Fibroblast of peridontal ligament (primary cell): Measurements from ENCODE around the gene DSG3.

Source experiments
- DNase-seq: peaks from one replicate; pipeline ENCODE4 v3.0.0-alpha.2; 2010; ENCODE audit errors: extremely low read depth

The DSG3 gene, protein sequence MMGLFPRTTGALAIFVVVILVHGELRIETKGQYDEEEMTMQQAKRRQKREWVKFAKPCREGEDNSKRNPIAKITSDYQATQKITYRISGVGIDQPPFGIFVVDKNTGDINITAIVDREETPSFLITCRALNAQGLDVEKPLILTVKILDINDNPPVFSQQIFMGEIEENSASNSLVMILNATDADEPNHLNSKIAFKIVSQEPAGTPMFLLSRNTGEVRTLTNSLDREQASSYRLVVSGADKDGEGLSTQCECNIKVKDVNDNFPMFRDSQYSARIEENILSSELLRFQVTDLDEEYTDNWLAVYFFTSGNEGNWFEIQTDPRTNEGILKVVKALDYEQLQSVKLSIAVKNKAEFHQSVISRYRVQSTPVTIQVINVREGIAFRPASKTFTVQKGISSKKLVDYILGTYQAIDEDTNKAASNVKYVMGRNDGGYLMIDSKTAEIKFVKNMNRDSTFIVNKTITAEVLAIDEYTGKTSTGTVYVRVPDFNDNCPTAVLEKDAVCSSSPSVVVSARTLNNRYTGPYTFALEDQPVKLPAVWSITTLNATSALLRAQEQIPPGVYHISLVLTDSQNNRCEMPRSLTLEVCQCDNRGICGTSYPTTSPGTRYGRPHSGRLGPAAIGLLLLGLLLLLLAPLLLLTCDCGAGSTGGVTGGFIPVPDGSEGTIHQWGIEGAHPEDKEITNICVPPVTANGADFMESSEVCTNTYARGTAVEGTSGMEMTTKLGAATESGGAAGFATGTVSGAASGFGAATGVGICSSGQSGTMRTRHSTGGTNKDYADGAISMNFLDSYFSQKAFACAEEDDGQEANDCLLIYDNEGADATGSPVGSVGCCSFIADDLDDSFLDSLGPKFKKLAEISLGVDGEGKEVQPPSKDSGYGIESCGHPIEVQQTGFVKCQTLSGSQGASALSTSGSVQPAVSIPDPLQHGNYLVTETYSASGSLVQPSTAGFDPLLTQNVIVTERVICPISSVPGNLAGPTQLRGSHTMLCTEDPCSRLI

DNA sequence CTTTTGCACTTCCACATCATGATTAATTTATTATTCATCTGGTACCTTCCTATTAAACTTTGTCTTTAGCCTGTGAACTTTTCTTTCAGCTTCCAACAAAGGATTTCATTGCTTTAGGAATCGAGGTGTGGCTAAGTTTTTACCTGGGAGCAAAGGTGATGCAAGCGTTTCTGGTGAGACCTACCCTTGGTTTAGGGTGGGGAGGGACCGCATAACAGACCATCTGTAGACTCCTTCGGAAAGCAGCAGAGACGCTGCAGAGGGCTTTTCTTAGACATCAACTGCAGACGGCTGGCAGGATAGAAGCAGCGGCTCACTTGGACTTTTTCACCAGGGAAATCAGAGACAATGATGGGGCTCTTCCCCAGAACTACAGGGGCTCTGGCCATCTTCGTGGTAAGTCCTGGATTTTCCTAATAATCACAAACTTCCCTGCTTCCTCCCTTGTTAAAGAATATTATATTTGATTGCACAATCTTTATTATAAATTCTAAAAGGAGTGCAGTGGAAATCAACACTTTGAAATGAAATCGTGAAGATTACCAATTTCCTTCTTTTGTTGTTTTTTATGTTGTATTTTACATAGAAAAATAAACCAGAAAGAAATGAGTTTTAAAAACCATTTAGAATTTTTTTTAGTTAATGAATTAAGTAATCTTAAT, at the start of gene DSG3:
Gene DSG3, plus strand, starts transcription at position 212 of the 662 bp plus-strand sequence. Its CDS starts 137 bp downstream, at position 349.
- DNase-seq: no peak

DNA sequence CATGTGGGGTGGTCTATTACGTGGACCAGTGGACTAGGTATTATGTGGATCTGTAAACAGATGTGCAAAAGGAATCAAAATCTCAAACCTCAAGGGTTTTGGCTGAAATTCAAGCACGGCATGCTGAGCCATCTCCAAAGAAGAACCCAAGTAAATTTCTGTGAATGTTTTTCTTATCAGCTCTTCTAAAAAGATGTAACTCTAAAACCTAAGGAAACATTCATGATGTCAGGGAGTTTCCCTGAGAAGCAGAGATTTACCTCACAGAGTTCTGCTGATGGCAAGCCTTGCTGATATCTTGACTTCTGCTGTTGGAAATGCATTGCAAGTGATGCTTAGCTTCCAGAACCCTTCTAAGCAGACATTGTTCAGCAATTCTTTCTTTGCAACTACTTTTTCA, 49.4 kb upstream of the DSG3 start:
- DNase-seq: no peak

DNA sequence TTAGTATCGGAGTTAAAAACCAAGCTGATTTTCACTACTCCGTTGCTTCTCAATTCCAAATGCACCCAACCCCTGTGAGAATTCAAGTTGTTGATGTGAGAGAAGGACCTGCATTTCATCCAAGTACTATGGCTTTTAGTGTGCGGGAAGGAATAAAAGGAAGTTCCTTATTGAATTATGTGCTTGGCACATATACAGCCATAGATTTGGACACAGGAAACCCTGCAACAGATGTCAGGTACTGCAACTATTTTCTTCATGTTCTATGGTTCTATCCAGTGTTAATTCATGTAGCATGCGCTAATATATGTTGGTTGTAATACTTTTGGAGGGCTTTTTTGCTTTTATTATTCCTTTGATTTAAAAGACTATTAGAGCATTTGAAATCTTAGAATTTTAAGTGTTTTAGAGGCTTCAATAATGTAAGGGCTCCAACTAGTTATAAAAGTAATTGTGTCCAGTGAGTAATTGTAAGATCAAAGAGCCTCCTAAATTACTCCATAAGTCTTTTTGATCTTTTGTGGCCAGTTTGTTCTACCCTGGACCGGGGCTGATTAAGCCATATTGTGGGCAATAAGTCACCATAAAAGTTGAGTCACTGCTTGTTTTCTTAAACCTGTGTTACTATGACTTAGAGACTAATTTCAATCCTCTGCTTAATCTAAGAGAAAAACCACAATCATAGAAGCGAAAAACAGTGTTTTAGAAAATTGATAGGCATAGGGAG, 48.1 kb upstream of the DSG3 start:
- no peak for DNase-seq

GRCh38 chr18:31401156-31402025, 46.1 kb upstream of the DSG3 start:
- DNase-seq: no peak

- DNase-seq: no peak
These were observed 45.5 kb upstream of the DSG3 start for GRCh38 chr18:31402026-31402373.

GRCh38 chr18:31403409-31403808, 44.1 kb upstream of the DSG3 start:
- no peak for DNase-seq

GRCh38 chr18:31407649-31408048, 39.9 kb upstream of the DSG3 start:
- DNase-seq: no peak

DNA sequence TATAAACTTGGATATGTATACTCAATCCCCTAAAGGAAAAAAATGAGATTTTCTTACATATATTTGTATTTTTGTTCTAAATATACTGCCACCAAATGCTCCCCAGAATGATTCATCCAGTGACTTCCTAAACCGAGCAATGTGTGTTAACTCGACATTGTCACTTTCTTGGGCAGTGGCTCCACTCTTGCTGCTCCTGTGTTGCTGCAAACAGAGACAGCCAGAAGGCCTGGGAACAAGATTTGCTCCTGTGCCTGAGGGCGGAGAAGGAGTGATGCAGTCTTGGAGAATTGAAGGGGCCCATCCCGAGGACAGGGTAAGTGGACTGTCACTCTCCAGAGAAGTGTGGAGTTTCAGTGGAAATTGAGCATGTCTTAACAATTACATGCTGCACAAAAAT, 38.3 kb upstream of the DSG3 start:
- no peak for DNase-seq

- DNase-seq: no peak
These were observed 36.6 kb upstream of the DSG3 start for GRCh38 chr18:31410716-31411483.

DNA sequence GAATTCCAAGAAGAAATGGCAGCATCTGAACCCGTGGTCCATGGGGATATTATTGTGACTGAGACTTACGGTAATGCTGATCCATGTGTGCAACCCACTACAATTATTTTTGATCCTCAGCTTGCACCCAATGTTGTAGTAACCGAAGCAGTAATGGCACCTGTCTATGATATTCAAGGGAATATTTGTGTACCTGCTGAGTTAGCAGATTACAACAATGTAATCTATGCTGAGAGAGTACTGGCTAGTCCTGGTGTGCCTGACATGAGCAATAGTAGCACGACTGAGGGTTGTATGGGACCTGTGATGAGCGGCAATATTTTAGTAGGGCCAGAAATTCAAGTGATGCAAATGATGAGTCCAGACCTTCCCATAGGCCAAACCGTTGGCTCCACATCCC, 34.4 kb upstream of the DSG3 start:
- no peak for DNase-seq

DNA sequence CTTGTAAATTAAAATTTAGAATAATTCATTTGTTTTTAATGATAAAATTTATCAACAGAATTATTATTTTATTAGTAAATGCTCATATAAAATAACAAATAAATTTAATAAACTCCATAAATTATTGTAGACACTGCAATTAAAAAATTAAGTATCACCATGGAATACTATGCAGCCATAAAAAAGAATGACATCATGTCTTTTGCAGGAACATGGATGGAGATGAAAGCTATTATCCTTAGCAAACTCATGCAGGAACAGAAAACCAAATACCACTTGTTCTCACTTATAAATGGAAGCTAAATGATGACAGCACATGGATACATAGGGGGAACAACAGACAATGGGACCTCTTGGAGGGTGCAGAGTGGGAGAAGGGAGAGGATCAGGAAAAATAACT, 29.7 kb upstream of the DSG3 start:
- no peak for DNase-seq

DNA sequence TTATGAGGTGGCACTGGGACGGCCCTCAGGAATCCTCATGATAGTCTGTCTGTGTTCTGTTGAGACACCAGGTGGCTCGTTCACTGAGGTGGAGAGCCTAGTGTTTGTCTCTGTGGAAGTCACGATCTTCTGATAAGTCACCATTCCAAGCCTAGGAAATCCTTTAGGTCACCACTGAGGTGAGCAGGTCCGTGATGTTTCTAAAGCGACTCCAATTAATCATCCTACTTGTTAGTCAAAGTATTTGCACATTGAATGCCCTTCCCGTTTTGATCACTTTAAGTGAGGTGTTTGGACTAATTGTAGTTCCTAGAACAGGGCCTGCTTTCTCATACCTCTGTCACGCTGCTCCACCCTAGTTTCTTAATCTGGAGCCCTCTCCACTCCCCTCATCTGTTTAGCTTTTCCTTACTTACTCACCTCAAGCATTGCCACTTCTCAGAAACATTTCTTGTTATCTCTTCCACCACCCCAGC, 28.0 kb upstream of the DSG3 start:
- DNase-seq: no peak

DNA sequence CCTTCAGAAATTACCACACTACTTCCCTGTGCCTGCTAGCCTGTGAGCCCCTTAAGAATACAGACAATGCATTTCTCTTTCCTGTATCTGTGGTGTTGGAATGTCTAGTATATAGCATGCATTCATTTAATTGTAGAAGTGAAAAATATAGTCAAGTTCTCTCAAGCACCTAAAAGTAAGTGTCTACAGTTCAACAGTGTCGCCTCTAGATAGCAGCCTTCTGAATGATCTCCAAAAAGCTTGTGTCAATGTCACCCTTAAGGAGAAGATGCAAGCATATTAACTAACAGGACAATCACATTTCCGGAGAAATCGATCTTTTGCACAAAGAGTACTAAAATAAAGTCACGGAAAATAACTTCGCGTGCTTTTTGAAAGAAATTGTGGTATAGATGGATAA, 27.5 kb upstream of the DSG3 start:
- no peak for DNase-seq

DNA sequence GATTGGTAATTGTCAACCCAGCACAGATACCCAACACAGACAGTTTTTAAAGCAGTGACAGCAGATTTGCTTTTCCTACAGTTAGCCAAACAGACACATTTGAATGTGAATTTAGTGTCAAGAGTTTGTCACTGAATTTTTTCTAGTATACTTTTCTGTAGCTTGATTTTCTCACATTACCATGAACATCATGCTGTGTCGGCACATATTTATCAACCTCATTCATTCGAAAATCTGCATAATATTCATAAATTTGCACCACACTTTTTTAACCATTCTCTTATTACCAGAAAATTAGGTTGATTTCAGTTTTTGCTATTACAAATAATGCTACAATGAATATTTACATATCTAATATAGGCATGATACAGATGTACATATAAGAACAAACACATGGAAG, 27.0 kb upstream of the DSG3 start:
- DNase-seq: no peak

- DNase-seq: no peak
These were observed 23.1 kb upstream of the DSG3 start for GRCh38 chr18:31424383-31424988.

GRCh38 chr18:31426021-31426420, 21.5 kb upstream of the DSG3 start:
- no peak for DNase-seq

DNA sequence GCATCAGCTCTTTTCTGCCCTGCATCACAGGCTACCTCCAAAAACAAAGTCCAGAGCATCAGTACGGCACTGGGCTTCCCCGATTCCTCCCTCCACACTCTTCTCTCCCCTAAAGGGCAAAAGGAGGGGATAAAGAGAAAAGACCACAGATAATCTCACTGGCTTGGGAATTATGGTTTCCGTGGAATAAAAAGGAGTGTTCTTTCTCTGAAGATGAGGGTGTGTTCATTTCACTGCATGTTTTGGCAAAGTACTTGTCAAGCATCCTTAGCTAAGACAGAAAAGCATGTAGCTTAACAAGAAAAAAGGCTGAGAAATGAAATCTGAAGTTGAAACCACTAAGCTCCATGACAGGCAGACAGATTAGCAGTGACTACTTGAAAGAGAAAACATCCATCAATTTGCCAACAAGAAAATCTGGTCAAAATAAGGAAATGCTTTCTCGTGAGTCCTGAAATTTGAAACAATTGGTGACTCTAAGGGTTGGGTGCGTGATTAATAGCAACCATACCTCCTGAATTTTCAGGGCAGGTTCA, 20.6 kb upstream of the DSG3 start:
- DNase-seq: no peak

- no peak for DNase-seq
These were observed 19.3 kb upstream of the DSG3 start for GRCh38 chr18:31428211-31428610.

- no peak for DNase-seq
These were observed 17.9 kb upstream of the DSG3 start for GRCh38 chr18:31429623-31430022.
